PC-3 (cell line): ENCODE measurements around the gene EFCAB12. TPM values are rescaled to one million over a fixed set of nuclear protein-coding genes. Genes with fewer than 3 reads are reported as not detected.
A peak's percentile ranks its signal among the peaks of the same experiment; 100 is the strongest.
"Not testable (repeated sequence)": the region's sequence is repeated elsewhere in the genome, so short reads cannot be mapped to it uniquely, and the experiment has no call there.

Experiments
- ATAC-seq: fragments of 200-7000 bp; cut with Tn5 transposase; 2 replicates; pipeline ENCODE4 v1.9.1; 2020; ENCODE audit warnings: mild to moderate bottlenecking, moderate library complexity
- BruUV-seq: library from RNA; stranded (reverse); fragments of 400-500 nt; replicated peaks from 2 replicates; lab custom pipeline; 2021; lab: Mats Ljungman, UMichigan
- CTCF ChIA-PET: fragments of 300-600 bp; sonication (Branson Sonifier 250); formaldehyde crosslinking; loops from one replicate; lab custom pipeline; 2022; ENCODE audit warnings: antibody characterized with exemption; lab: Charles Lee
- POLR2A ChIA-PET: fragments of 300-600 bp; sonication (Branson Sonifier 250); formaldehyde crosslinking; loops from one replicate; lab custom pipeline; 2022; ENCODE audit warnings: antibody characterized with exemption; ENCODE audit not compliant: unreplicated experiment; lab: Charles Lee
- DNase-seq: peaks from one replicate; pipeline ENCODE4 v3.0.0-alpha.2; 2015
- H2AFZ ChIP-seq: fragments of 300-600 bp; sonication (generic); 2 replicates; pipeline ENCODE4 v1.6.0; 2016; ENCODE audit warnings: antibody characterized with exemption, low read length
- H3F3A ChIP-seq: fragments of 300-600 bp; sonication (generic); one replicate; pipeline ENCODE4 v1.6.0; 2017; ENCODE audit warnings: antibody characterized with exemption, low read length, control low read depth, mild to moderate bottlenecking; ENCODE audit not compliant: unreplicated experiment
- H3K27ac ChIP-seq: fragments of 300-600 bp; sonication (generic); 2 replicates; pipeline ENCODE4 v1.5.1; 2016; ENCODE audit warnings: mild to moderate bottlenecking, low read length
- H3K27me3 ChIP-seq: fragments of 300-600 bp; sonication (generic); 2 replicates; pipeline ENCODE4 v1.6.1; 2016; ENCODE audit warnings: low read length, mixed read lengths
- H3K36me3 ChIP-seq: fragments of 300-600 bp; sonication (generic); 2 replicates; pipeline ENCODE4 v1.6.1; 2016; ENCODE audit warnings: low read depth, mixed run types, low read length, mixed read lengths
- H3K4me1 ChIP-seq: fragments of 300-600 bp; sonication (generic); 2 replicates; pipeline ENCODE4 v1.5.1; 2016; ENCODE audit warnings: low read length; ENCODE audit not compliant: insufficient read depth
- H3K4me2 ChIP-seq: fragments of 300-600 bp; sonication (generic); 2 replicates; pipeline ENCODE4 v1.6.0; 2016; ENCODE audit warnings: low read length
- H3K4me3 ChIP-seq: fragments of 300-600 bp; sonication (generic); 2 replicates; pipeline ENCODE4 v1.5.1; 2016; ENCODE audit warnings: mild to moderate bottlenecking, low read length, mixed read lengths
- H3K79me2 ChIP-seq: fragments of 300-600 bp; sonication (generic); 2 replicates; pipeline ENCODE4 v1.6.1; 2017; ENCODE audit warnings: low read length, mixed read lengths
- H3K9ac ChIP-seq: fragments of 300-600 bp; sonication (generic); 2 replicates; pipeline ENCODE4 v1.6.0; 2016; ENCODE audit warnings: mild to moderate bottlenecking, low read length
- H3K9me2 ChIP-seq: fragments of 300-600 bp; sonication (generic); replicated peaks from 2 replicates; pipeline ENCODE4 v1.6.1; 2016; ENCODE audit warnings: mixed run types, low read length, mixed read lengths
- H3K9me3 ChIP-seq: fragments of 300-600 bp; sonication (generic); 2 replicates; pipeline ENCODE4 v1.6.1; 2016; ENCODE audit warnings: low read length, mixed read lengths
- H4K20me1 ChIP-seq: fragments of 300-600 bp; sonication (generic); 2 replicates; pipeline ENCODE4 v1.6.1; 2016; ENCODE audit warnings: low read length, mixed read lengths
- CTCF ChIP-seq: fragments of 300-600 bp; sonication (generic); conservative IDR thresholded peaks from 2 replicates; pipeline ENCODE4 v1.5.1; 2017; ENCODE audit warnings: antibody characterized with exemption, low read depth, mild to moderate bottlenecking, low read length
- EZH2 ChIP-seq: fragments of 300-600 bp; sonication (generic); IDR thresholded peaks from one replicate; pipeline ENCODE4 v1.6.1; 2017; ENCODE audit warnings: antibody characterized with exemption, mild to moderate bottlenecking, low read length; ENCODE audit not compliant: unreplicated experiment
- EZH2phosphoT487 ChIP-seq: fragments of 300-600 bp; sonication (generic); IDR thresholded peaks from 2 replicates; pipeline ENCODE4 v1.6.1; 2018; ENCODE audit warnings: mild to moderate bottlenecking, antibody characterized with exemption, low read length, borderline replicate concordance
- intact Hi-C: fragments of 100-400 bp; cut with micrococcal nuclease; formaldehyde crosslinking; loops from 2 replicates; pipeline ENCODE4 v1.9.0; 2023
- total RNA-seq: library from RNA; depleted of rRNA; stranded (reverse); fragments of >200 nt; gene quantifications from 2 replicates; pipeline ENCODE4 v1.2.3, GENCODE V29; 2014

EFCAB12 gene
- total RNA-seq, 1 experiment from 2014 or later, result 0.04 TPM

GRCh38 chr3:129389572-129389937, 38.9 kb downstream of the EFCAB12 start:
- no peaks in the 10 kb centered on the region for H4K20me1 ChIP-seq
- H3F3A ChIP-seq, result no peaks in the 10 kb centered on the region
- ATAC-seq, result no peak
- no peaks in the 10 kb centered on the region for H3K27me3 ChIP-seq
- peaks cover 8% of the 10 kb centered on the region; the same call in 1 of the 2 replicates for H3K36me3 ChIP-seq
- peaks cover 17% of the 10 kb centered on the region for H3K4me1 ChIP-seq
- peak overlapping the region; percentile 82 for H3K27ac ChIP-seq
- no peaks in the 10 kb centered on the region for H3K9me2 ChIP-seq
- no peaks in the 10 kb centered on the region for H3K79me2 ChIP-seq
- no peak for DNase-seq
- no peak overlapping the region for H2AFZ ChIP-seq
- CTCF ChIA-PET, result no interaction called here
- no peak overlapping the region for H3K4me3 ChIP-seq
- no peaks in the 10 kb centered on the region for H3K9me3 ChIP-seq
- no TSS peak for BruUV-seq
- peak overlapping the region; percentile 41 for H3K4me2 ChIP-seq
- no peak for TF ChIP-seq EZH2phosphoT487
- POLR2A ChIA-PET, result no interaction called here
- intact Hi-C loops, result no loop called here
- peak overlapping the region; percentile 37; the same call in 1 of the 2 replicates for H3K9ac ChIP-seq

- BruUV-seq, CTCF ChIA-PET, H3K36me3 ChIP-seq: not testable (repeated sequence)
These were observed 39.5 kb downstream of the EFCAB12 start for GRCh38 chr3:129388791-129389571.

GRCh38 chr3:129387487-129387886, 40.9 kb downstream of the EFCAB12 start:
- DNase-seq (no peak), ATAC-seq (no peak)
- no TSS peak for BruUV-seq
- Histone ChIP-seq H3K4me1 (peaks cover 17% of the 10 kb centered on the region), H3K27me3 (no peaks in the 10 kb centered on the region), H4K20me1 (no peaks in the 10 kb centered on the region), H3F3A (no peaks in the 10 kb centered on the region), H3K9ac (no peak overlapping the region), H3K27ac (no peak overlapping the region), H3K36me3 (peaks cover 3% of the 10 kb centered on the region; the same call in 1 of the 2 replicates), H3K4me2 (no peak overlapping the region), H2AFZ (no peak overlapping the region), H3K9me3 (no peaks in the 10 kb centered on the region), H3K79me2 (no peaks in the 10 kb centered on the region), H3K4me3 (no peak overlapping the region), H3K9me2 (no peaks in the 10 kb centered on the region)
- intact Hi-C loops, result no loop called here
- ChIA-PET POLR2A (no interaction called here), CTCF (no interaction called here)
- no peak for TF ChIP-seq CTCF

More at GRCh38 chr3:129388791-129389571, 39.5 kb downstream of the EFCAB12 start:
- H3K9me3 ChIP-seq, H2AFZ ChIP-seq, H3K9me2 ChIP-seq, H3K27me3 ChIP-seq, POLR2A ChIA-PET, H3K79me2 ChIP-seq, H4K20me1 ChIP-seq, H3F3A ChIP-seq, H3K4me3 ChIP-seq, intact Hi-C loops: not testable (repeated sequence)
- H3K27ac ChIP-seq, result peak overlapping the region; percentile 82
- H3K4me2 ChIP-seq, result peak overlapping the region; percentile 41
- DNase-seq (peak; percentile 61), ATAC-seq (peak; percentile 74)
- H3K4me1 ChIP-seq, result peaks cover 17% of the 10 kb centered on the region
- H3K9ac ChIP-seq, result peak overlapping the region; percentile 37; the same call in 1 of the 2 replicates

- Histone ChIP-seq H3K36me3 (peaks cover 3% of the 10 kb centered on the region; the same call in 1 of the 2 replicates), H3K9me2 (no peaks in the 10 kb centered on the region), H3K79me2 (no peaks in the 10 kb centered on the region), H3K27me3 (no peaks in the 10 kb centered on the region), H3K4me2 (no peak overlapping the region), H3K27ac (no peak overlapping the region), H3K4me1 (peaks cover 17% of the 10 kb centered on the region), H3K4me3 (no peak overlapping the region), H3F3A (no peaks in the 10 kb centered on the region), H3K9me3 (no peaks in the 10 kb centered on the region), H3K9ac (no peak overlapping the region), H2AFZ (no peak overlapping the region), H4K20me1 (no peaks in the 10 kb centered on the region)
- no TSS peak for BruUV-seq
- TF ChIP-seq EZH2 (no peak), CTCF (no peak), EZH2phosphoT487 (no peak)
- no peak for ATAC-seq
- ChIA-PET POLR2A (no interaction called here), CTCF (no interaction called here)
- no peak for DNase-seq
- intact Hi-C loops, result no loop called here
These were observed 41.5 kb downstream of the EFCAB12 start for GRCh38 chr3:129386984-129387383.

- H3K9me3 ChIP-seq, H3K4me3 ChIP-seq, POLR2A ChIA-PET, H3F3A ChIP-seq, intact Hi-C loops, H3K9ac ChIP-seq, H4K20me1 ChIP-seq, ATAC-seq, H2AFZ ChIP-seq, DNase-seq, H3K27me3 ChIP-seq, H3K36me3 ChIP-seq, H3K9me2 ChIP-seq, CTCF ChIA-PET, BruUV-seq, H3K4me2 ChIP-seq, H3K27ac ChIP-seq, H3K79me2 ChIP-seq: not testable (repeated sequence)
- H3K4me1 ChIP-seq, result peaks cover 17% of the 10 kb centered on the region
These were observed 42.9 kb downstream of the EFCAB12 start for GRCh38 chr3:129385507-129385906.
